NCI-H524 treated with DMSO at 0.1 percent for 48 hours (cell line): ENCODE data around the gene ADAMTS2.
"Not testable (repeated sequence)": the region's sequence is repeated elsewhere in the genome, so short reads cannot be mapped to it uniquely, and the experiment has no call there.

Experiments used
- DNase-seq: peaks from one replicate; lab custom pipeline; 2025; lab: John Stamatoyannopoulos, UW

The ADAMTS2 gene

GRCh38 chr5:179111267-179112207, 233.7 kb downstream of the ADAMTS2 start:
- no peak for DNase-seq

- no peak for DNase-seq
These were observed 234.7 kb downstream of the ADAMTS2 start for GRCh38 chr5:179110528-179110927.

- DNase-seq: not testable (repeated sequence)
These were observed 244.0 kb downstream of the ADAMTS2 start for GRCh38 chr5:179101282-179101681.

GRCh38 chr5:179089502-179089901, 255.8 kb downstream of the ADAMTS2 start:
- DNase-seq: no peak

- DNase-seq: no peak
These were observed 264.5 kb downstream of the ADAMTS2 start for GRCh38 chr5:179080724-179081123.

GRCh38 chr5:179079165-179079987, 265.9 kb downstream of the ADAMTS2 start:
- no peak for DNase-seq

GRCh38 chr5:179065703-179066102, 279.6 kb downstream of the ADAMTS2 start:
- DNase-seq: no peak

GRCh38 chr5:179061025-179061424, 284.2 kb downstream of the ADAMTS2 start:
- DNase-seq: no peak
